Right lobe of liver (tissue), 6 donors: ENCODE measurements around the gene TLCD4. TPM values are rescaled to one million over a fixed set of nuclear protein-coding genes. Genes with fewer than 3 reads are reported as not detected.
A peak's percentile ranks its signal among the peaks of the same experiment; 100 is the strongest.
"Not testable (repeated sequence)": the region's sequence is repeated elsewhere in the genome, so short reads cannot be mapped to it uniquely, and the experiment has no call there.

Experiments used
- ATAC-seq, 4 donors: fragments of 200-7000 bp; cut with Tn5 transposase; one replicate each; pipeline ENCODE4 v1.9.1; 2020; ENCODE audit warnings: mild to moderate bottlenecking in 4 of 4, moderate library complexity in 4 of 4
- DNase-seq, 3 donors: peaks; one replicate each; pipeline ENCODE4 v3.0.0-alpha.2; 2020
- H3K27ac ChIP-seq, 3 donors: fragments of 200-600 bp; one replicate each; pipeline ENCODE4 v1.8.0; 2022
- H3K27me3 ChIP-seq, 2 donors: fragments of 200-600 bp; one replicate each; pipeline ENCODE4 v1.8.0; 2022
- H3K36me3 ChIP-seq, 4 donors: fragments of 200-600 bp; sonication (generic) in 1 of 4; one replicate each; pipeline versions ENCODE4 v1.5.1 to v1.8.0; 2017 to 2022; ENCODE audit warnings: control low read depth in 1 of 4
- H3K4me1 ChIP-seq, 4 donors: fragments of 200-600 bp; sonication (generic) in 1 of 4; one replicate each; pipeline versions ENCODE4 v1.5.1 to v1.8.0; 2017 to 2022; ENCODE audit warnings: control low read depth in 1 of 4
- H3K4me3 ChIP-seq, 3 donors: fragments of 200-600 bp; one replicate each; pipeline ENCODE4 v1.8.0; 2022
- H3K9me3 ChIP-seq, 4 donors: fragments of 200-600 bp; sonication (generic) in 1 of 4; one replicate each; pipeline versions ENCODE4 v1.5.1 to v1.8.0; 2017 to 2022; ENCODE audit warnings: control low read depth in 1 of 4
- CTCF ChIP-seq, 4 donors: fragments of 200-600 bp in 3 of 4; fragments of 450-650 bp in 1 of 4; IDR thresholded peaks; one replicate each; pipeline versions ENCODE4 v1.5.1 to v1.8.0; 2016 to 2022; ENCODE audit warnings: antibody characterized with exemption in 4 of 4, mild to moderate bottlenecking in 2 of 4
- WGBS: methylation state at CpG from one replicate; pipeline ENCODE4 v1.1.6; 2018; ENCODE audit warnings: low coverage, low lambda C conversion rate; ENCODE audit not compliant: insufficient coverage; ENCODE audit errors: missing lambda C conversion rate; 5-methylcytosine and 5-hydroxymethylcytosine counted together
- intact Hi-C, 2 donors: fragments of 100-400 bp; cut with DNase I; formaldehyde crosslinking; loops; one replicate each; pipeline versions ENCODE4 v1.11.2 to v1.14.1; 2022
- small RNA-seq, 2 experiments: library from RNA; depleted of rRNA; stranded (forward); fragments of <200 nt; gene quantifications; one replicate each; pipeline ENCODE3, GENCODE V24; 2016
- total RNA-seq, 6 experiments: library from RNA; depleted of rRNA in 2 of 6; stranded (reverse); fragments of >200 nt in 2 of 6; fragmentation: NEBNext Ultra II Directional in 3 of 6; extraction: Animal tissue kit (Norgen Biotek cat#: 25700) in 3 of 6; gene quantifications; one replicate each; pipeline versions ENCODE4 v1.1.0 to v1.2.4, GENCODE V29; 2016 to 2023
- donor health status: DM: no; HTN: yes; CAD: no.
- donor health status: DM: no; HTN: no; CAD: no.
- donor health status: DM: no; HTN: no; CAD: no.
- donor health status: DM: no; HTN: yes; CAD: no.
- donor health status: DM: no; HTN: yes; CAD: no.

Gene TLCD4
- total RNA-seq, 6 experiments from 2014 or later, result 45.6 to 181 (median 106) TPM

- H3K36me3 ChIP-seq, result peaks cover 0 to 35% (median 10%) of the 10 kb centered on the region in 4 donors
- no peaks in the 10 kb centered on the region for H3K4me1 ChIP-seq
- H3K9me3 ChIP-seq, result no peaks in the 10 kb centered on the region
- DNase-seq, result no peak
- no peak for ATAC-seq
- no peak for TF ChIP-seq CTCF (IDR thresholded peaks at IDR 0.05)
- no peak overlapping the region for H3K4me3 ChIP-seq
- WGBS, result 33% methylated on average over 1 of the region's 1 CpG
- no peaks in the 10 kb centered on the region for H3K27me3 ChIP-seq
- intact Hi-C loops, result no loop called here
- no peak overlapping the region for H3K27ac ChIP-seq
These were observed 36.9 kb downstream of the TLCD4 start for GRCh38 chr1:95154096-95154495.

- H3K4me3 ChIP-seq, intact Hi-C loops, H3K9me3 ChIP-seq, DNase-seq, H3K27ac ChIP-seq, H3K36me3 ChIP-seq, H3K27me3 ChIP-seq: not testable (repeated sequence)
- 59% methylated on average over 5 of the region's 6 CpGs for WGBS
- H3K4me1 ChIP-seq, result peaks cover 0 to 31% (median 2%) of the 10 kb centered on the region in 4 donors
- ATAC-seq, result peak; percentile 11 to 78 (median 54)
These were observed 48.4 kb downstream of the TLCD4 start for GRCh38 chr1:95165569-95165968.

Small RNA genes within 50 kb of the gene (small RNA-seq; reads per million reads assigned to genes)
- gene RF00019, result 0 reads per million in 2 experiments

Other genes starting within 250 kb of the TLCD4 start
- gene CNN3, start 190.2 kb upstream of the TLCD4 start, total RNA-seq, result 100 to 1,000 TPM in 2 of 6 experiments, 10 to 100 TPM in 4; 90.5 to 125 (median 99.3) TPM
- 1 to 10 TPM; 1.5 to 8.3 (median 5.0) TPM for gene ALG14, start 44.4 kb upstream of the TLCD4 start, total RNA-seq
- 10 to 100 TPM in 2 of 6 experiments, 1 to 10 TPM in 4; 3.3 to 13.2 (median 8.0) TPM for gene RWDD3, start 116.9 kb downstream of the TLCD4 start, total RNA-seq